SK-N-SH (cell line): ENCODE measurements around the gene CDK3. TPM values are rescaled to one million over a fixed set of nuclear protein-coding genes. Genes with fewer than 3 reads are reported as not detected.

Experiments
- CTCF ChIA-PET: fragments of 300-600, 350-600 bp; formaldehyde crosslinking; extraction: SDS; loops from one replicate; lab custom pipeline; 2021; lab: Yijun Ruan, JAX
- POLR2A ChIA-PET: fragments of 350-600 bp; sonication (Branson Sonifier 250); formaldehyde crosslinking; extraction: SDS; loops from one replicate; lab custom pipeline; 2020; ENCODE audit warnings: antibody characterized with exemption, inconsistent platforms; lab: Yijun Ruan, JAX
- DNase-seq: peaks from one replicate; pipeline ENCODE4 v3.0.0; 2012
- H2AFZ ChIP-seq: fragments of 200-600 bp; sonication (generic); 2 replicates; pipeline ENCODE4 v1.8.1; 2016; ENCODE audit warnings: antibody characterized with exemption, mild to moderate bottlenecking, low read depth
- H3F3A ChIP-seq: fragments of 200-600 bp; sonication (generic); replicated peaks from 2 replicates; pipeline ENCODE3; 2016; ENCODE audit warnings: antibody characterized with exemption, mild to moderate bottlenecking; ENCODE audit not compliant: insufficient read depth
- H3K27ac ChIP-seq, 2 experiments: fragments of 200-500 bp in 1 of 2; fragments of 200-600 bp in 1 of 2; sonication (Bioruptor generic) in 1 of 2; sonication (generic), shearing (Covaris generic) in 1 of 2; 2 replicates each; pipeline versions ENCODE4 v1.5.1 to v1.6.1; 2014 to 2016; ENCODE audit warnings: low read depth in 2 of 2, inconsistent platforms in 1 of 2, low read length in 1 of 2, mild to moderate bottlenecking in 1 of 2, mixed read lengths in 1 of 2
- H3K27me3 ChIP-seq: fragments of 200-600 bp; sonication (generic), shearing (Covaris generic); 2 replicates; pipeline ENCODE4 v1.6.1; 2016; ENCODE audit warnings: mixed run types; ENCODE audit not compliant: insufficient read depth
- H3K36me3 ChIP-seq, 2 experiments: fragments of 200-500 bp in 1 of 2; fragments of 200-600 bp in 1 of 2; sonication (Bioruptor generic) in 1 of 2; sonication (generic) in 1 of 2; replicated peaks in 1 of 2; 2 replicates each; pipeline versions ENCODE3 to v1.5.1; 2014 to 2016; ENCODE audit warnings: low read length in 1 of 2, mild to moderate bottlenecking in 1 of 2; ENCODE audit not compliant: insufficient read depth in 2 of 2, control insufficient read depth in 1 of 2
- H3K4me1 ChIP-seq, 2 experiments: fragments of 200-500 bp in 1 of 2; fragments of 200-600 bp in 1 of 2; sonication (Bioruptor generic) in 1 of 2; sonication (generic), shearing (Covaris generic) in 1 of 2; 2 replicates each; pipeline versions ENCODE4 v1.5.1 to v1.6.1; 2014 to 2016; ENCODE audit warnings: low read depth in 1 of 2, low read length in 1 of 2, mixed run types in 1 of 2; ENCODE audit not compliant: insufficient read depth in 2 of 2, control insufficient read depth in 1 of 2
- H3K4me2 ChIP-seq: fragments of 200-600 bp; sonication (generic), shearing (Covaris generic); 2 replicates; pipeline ENCODE4 v1.6.1; 2017; ENCODE audit warnings: mixed run types
- H3K4me3 ChIP-seq, 2 experiments: fragments of 200-500 bp in 1 of 2; fragments of 200-600 bp in 1 of 2; sonication (Bioruptor generic) in 1 of 2; sonication (generic), shearing (Covaris generic) in 1 of 2; 2 replicates each; pipeline versions ENCODE4 v1.5.1 to v1.8.1; 2014 to 2016; ENCODE audit warnings: low read depth in 2 of 2, inconsistent platforms in 1 of 2, low read length in 1 of 2, mild to moderate bottlenecking in 1 of 2, mixed read lengths in 1 of 2, moderate library complexity in 1 of 2
- H3K79me2 ChIP-seq: fragments of 200-600 bp; sonication (generic); 2 replicates; pipeline ENCODE4 v1.8.1; 2017; ENCODE audit warnings: mild to moderate bottlenecking; ENCODE audit not compliant: insufficient read depth
- H3K9ac ChIP-seq: fragments of 200-600 bp; sonication (generic); 2 replicates; pipeline ENCODE4 v1.6.1; 2017; ENCODE audit warnings: mixed run types
- H3K9me2 ChIP-seq: fragments of 200-600 bp; sonication (generic); 2 replicates; pipeline ENCODE4 v1.6.1; 2017; ENCODE audit warnings: mixed run types
- H3K9me3 ChIP-seq: fragments of 200-600 bp; sonication (generic); 2 replicates; pipeline ENCODE4 v1.6.1; 2017; ENCODE audit warnings: mixed run types, mild to moderate bottlenecking, moderate library complexity
- H4K20me1 ChIP-seq: fragments of 200-600 bp; sonication (generic); 2 replicates; pipeline ENCODE4 v1.6.1; 2017; ENCODE audit warnings: mild to moderate bottlenecking, mixed run types; ENCODE audit not compliant: insufficient read depth
- CTCF ChIP-seq: fragments of 200-600 bp; sonication (generic); IDR thresholded peaks from 2 replicates; pipeline ENCODE4 v1.6.1; 2017; ENCODE audit warnings: antibody characterized with exemption, mild to moderate bottlenecking, moderate library complexity
- EZH2phosphoT487 ChIP-seq: fragments of 200-600 bp; sonication (generic); IDR thresholded peaks from 2 replicates; pipeline ENCODE4 v1.6.1; 2017; ENCODE audit warnings: low read depth, mixed run types, mild to moderate bottlenecking, antibody characterized with exemption, moderate library complexity, borderline replicate concordance
- FOSL2 ChIP-seq: IDR thresholded peaks from 2 replicates; pipeline ENCODE4 v1.4.0; 2012; ENCODE audit warnings: low read depth, mild to moderate bottlenecking, moderate library complexity, borderline replicate concordance
- FOXJ3 ChIP-seq: sonication (generic); formaldehyde crosslinking; IDR thresholded peaks from 2 replicates; pipeline ENCODE4 v1.5.1; 2020; ENCODE audit warnings: mild to moderate bottlenecking, missing genetic modification reagents
- FOXM1 ChIP-seq: IDR thresholded peaks from 2 replicates; pipeline ENCODE4 v1.4.0; 2012; ENCODE audit warnings: low read depth, mild to moderate bottlenecking
- IRF3 ChIP-seq: fragments of 150-350 bp; IDR thresholded peaks from 2 replicates; pipeline ENCODE4 v1.6.1; 2016; ENCODE audit warnings: mild to moderate bottlenecking, low read depth, low read length
- MEF2A ChIP-seq: IDR thresholded peaks from 2 replicates; pipeline ENCODE4 v1.4.0; 2012; ENCODE audit warnings: low read depth, borderline replicate concordance
- MXI1 ChIP-seq: IDR thresholded peaks from 2 replicates; pipeline ENCODE4 v1.6.1; 2012; ENCODE audit warnings: mild to moderate bottlenecking, low read depth, low read length, improper control_type of control experiment
- PBX3 ChIP-seq: IDR thresholded peaks from 2 replicates; pipeline ENCODE4; 2012
- RAD21 ChIP-seq: IDR thresholded peaks from 2 replicates; pipeline ENCODE4 v1.6.1; 2012; ENCODE audit warnings: mild to moderate bottlenecking, low read length
- RCOR1 ChIP-seq: fragments of 150-350 bp; IDR thresholded peaks from 2 replicates; pipeline ENCODE4 v1.6.1; 2017; ENCODE audit warnings: antibody characterized with exemption, low read length
- RXRA ChIP-seq: IDR thresholded peaks from 2 replicates; pipeline ENCODE4 v1.4.0; 2012; ENCODE audit warnings: low read depth, mild to moderate bottlenecking, borderline replicate concordance
- SIN3A ChIP-seq: IDR thresholded peaks from 2 replicates; pipeline ENCODE4 v1.6.1; 2012; ENCODE audit warnings: low read depth, mild to moderate bottlenecking, low read length, moderate library complexity, borderline replicate concordance
- SMC3 ChIP-seq: IDR thresholded peaks from 2 replicates; pipeline ENCODE4 v1.6.1; 2012; ENCODE audit warnings: low read depth, low read length, improper control_type of control experiment
- TAF1 ChIP-seq: IDR thresholded peaks from 2 replicates; pipeline ENCODE4 v1.6.1; 2012; ENCODE audit warnings: low read depth, mild to moderate bottlenecking, low read length, moderate library complexity, borderline replicate concordance
- USF1 ChIP-seq: IDR thresholded peaks from 2 replicates; pipeline ENCODE4 v1.4.0; 2012; ENCODE audit warnings: low read depth, borderline replicate concordance
- ZBTB33 ChIP-seq: IDR thresholded peaks from 2 replicates; pipeline ENCODE4 v1.4.0; 2012; ENCODE audit warnings: low read depth, borderline replicate concordance
- WGBS: methylation state at CpG from one replicate; pipeline ENCODE4 v1.1.6; 2017; ENCODE audit warnings: low lambda C conversion rate; 5-methylcytosine and 5-hydroxymethylcytosine counted together
- polyA plus RNA-seq, 3 experiments: library from polyadenylated mRNA; depleted of rRNA; stranded (reverse); fragments of >200 nt; gene quantifications; 2 replicates each; pipeline ENCODE4 v1.2.3, GENCODE V29; 2012

Gene CDK3
- polyA plus RNA-seq, 1 of the 3 experiments (the other 2 are of a cell fraction), result 14.6 TPM

GRCh38 chr17:76026714-76027158 lies 26.1 kb downstream of the CDK3 start:
- ChIA-PET CTCF (interaction anchor here (1.2 to 1.5 kb wide), 2 partner anchors 9 to 253 kb away, joined by 3 read pairs; no protein-coding TSS in a partner anchor), POLR2A (no interaction called here)
- Histone ChIP-seq H3K27ac (no peak overlapping the region), H3F3A (peaks cover 9% of the 10 kb centered on the region), H3K79me2 (no peaks in the 10 kb centered on the region)
- TF ChIP-seq FOXJ3 (CRISPR knock-in tag) (no peak), PBX3 (no peak), FOSL2 (no peak), MEF2A (no peak), CTCF (no peak), IRF3 (no peak), RXRA (no peak), SIN3A (no peak), FOXM1 (no peak), SMC3 (no peak), RAD21 (no peak), MXI1 (no peak), RCOR1 (no peak), USF1 (no peak), TAF1 (no peak), ZBTB33 (no peak), EZH2phosphoT487 (no peak)
- TF ChIP-seq, all 33 proteins: peak for 0
- Histone ChIP-seq H3K36me3 (no peaks in the 10 kb centered on the region), H3K9me3 (no peaks in the 10 kb centered on the region), H3K9me2 (no peaks in the 10 kb centered on the region), H3K9ac (no peak overlapping the region), H3K4me2 (no peak overlapping the region), H2AFZ (no peak overlapping the region), H3K4me3 (no peak overlapping the region), H3K27me3 (no peaks in the 10 kb centered on the region), H3K4me1 (peaks cover 9 to 13% of the 10 kb centered on the region in 2 experiments; a peak in 3 of 4 replicates), H4K20me1 (no peaks in the 10 kb centered on the region)
- 82% methylated on average over 7 of the region's 15 CpGs for WGBS
- no peak for DNase-seq
